Stomach (tissue), 4 donors: Measurements from ENCODE around the gene ASTN2.

ENCODE experiments used
- CTCF ChIP-seq, 7 experiments: fragments of 450-650 bp in 4 of 7; fragments of 200-600 bp in 3 of 7; sonication (generic) in 3 of 7; IDR thresholded peaks; one replicate each; pipeline ENCODE4 v1.5.1; 2016 to 2019; ENCODE audit warnings: antibody characterized with exemption in 7 of 7, control low read depth in 2 of 7, mild to moderate bottlenecking in 1 of 7
- EP300 ChIP-seq: sonication (generic); formaldehyde crosslinking; IDR thresholded peaks from one replicate; pipeline ENCODE4 v1.6.1; 2017; ENCODE audit warnings: antibody characterized with exemption

GRCh38 chr9:117284414-117284813 is 130.4 kb downstream of the ASTN2 start:
- no peak for TF ChIP-seq CTCF (IDR thresholded peaks at IDR 0.05)
- TF ChIP-seq EP300: no peak
